ENCODE measurements around the gene SELENON.

DNA sequence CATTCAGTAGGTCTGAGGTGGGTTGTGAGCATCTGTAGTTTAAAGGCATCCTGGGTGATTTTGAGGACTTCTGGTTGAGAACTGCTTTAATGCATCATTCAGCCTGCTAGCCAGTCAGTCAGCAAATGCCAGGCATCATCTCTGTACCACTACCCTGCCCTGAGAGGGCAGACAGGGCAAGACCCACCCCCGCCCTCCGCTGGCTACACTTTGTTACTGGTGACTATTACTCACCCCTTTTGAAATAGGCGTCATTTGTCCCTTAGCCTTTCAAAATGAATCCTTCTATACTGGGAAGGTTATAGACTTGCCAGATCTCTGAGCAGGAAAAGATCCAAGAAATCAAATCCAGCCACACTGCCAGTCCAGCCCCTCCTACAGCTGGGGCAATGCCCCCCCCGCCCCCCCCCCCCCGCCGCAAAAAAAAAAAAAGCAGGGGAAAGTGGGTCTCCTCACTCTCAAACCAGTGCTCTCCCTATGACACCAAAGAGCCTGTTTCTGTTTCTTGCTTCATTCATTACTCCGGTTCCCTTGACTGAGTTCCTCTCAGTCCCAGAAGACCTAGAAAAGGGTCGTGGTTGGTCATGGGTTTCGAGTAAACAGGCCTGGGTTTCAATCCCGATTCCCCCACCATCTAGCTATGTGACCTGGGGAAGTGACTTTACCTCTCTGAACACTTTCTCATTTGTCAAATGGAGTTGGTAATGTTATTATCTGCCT lies 4.4 kb downstream of the SELENON start:
- no peak for TF ChIP-seq CTCF (IDR thresholded peaks at IDR 0.05; ENCODE audit: low read depth, low read length, missing input control)
- TF ChIP-seq SP1 (IDR thresholded peaks at IDR 0.05): no peak
- TF ChIP-seq MAX (IDR thresholded peaks at IDR 0.05): no peak
- TF ChIP-seq RAD21 (IDR thresholded peaks at IDR 0.05): no peak
- TF ChIP-seq HNF4G (IDR thresholded peaks at IDR 0.05): no peak
- no peak for TF ChIP-seq HNF4A (conservative IDR thresholded peaks at IDR 0.05)
- TF ChIP-seq NR2F2 (IDR thresholded peaks at IDR 0.05): no peak
- TF ChIP-seq YY1 (IDR thresholded peaks at IDR 0.05): no peak
- no peak for TF ChIP-seq EGR1 (IDR thresholded peaks at IDR 0.05; ENCODE audit: low read depth in 2 of 2)
- TF ChIP-seq, protein P1, sequence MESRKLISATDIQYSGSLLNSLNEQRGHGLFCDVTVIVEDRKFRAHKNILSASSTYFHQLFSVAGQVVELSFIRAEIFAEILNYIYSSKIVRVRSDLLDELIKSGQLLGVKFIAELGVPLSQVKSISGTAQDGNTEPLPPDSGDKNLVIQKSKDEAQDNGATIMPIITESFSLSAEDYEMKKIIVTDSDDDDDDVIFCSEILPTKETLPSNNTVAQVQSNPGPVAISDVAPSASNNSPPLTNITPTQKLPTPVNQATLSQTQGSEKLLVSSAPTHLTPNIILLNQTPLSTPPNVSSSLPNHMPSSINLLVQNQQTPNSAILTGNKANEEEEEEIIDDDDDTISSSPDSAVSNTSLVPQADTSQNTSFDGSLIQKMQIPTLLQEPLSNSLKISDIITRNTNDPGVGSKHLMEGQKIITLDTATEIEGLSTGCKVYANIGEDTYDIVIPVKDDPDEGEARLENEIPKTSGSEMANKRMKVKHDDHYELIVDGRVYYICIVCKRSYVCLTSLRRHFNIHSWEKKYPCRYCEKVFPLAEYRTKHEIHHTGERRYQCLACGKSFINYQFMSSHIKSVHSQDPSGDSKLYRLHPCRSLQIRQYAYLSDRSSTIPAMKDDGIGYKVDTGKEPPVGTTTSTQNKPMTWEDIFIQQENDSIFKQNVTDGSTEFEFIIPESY (IDR thresholded peaks at IDR 0.05): no peak

Data from liver (tissue), 3 donors.